Ishikawa (cell line): ENCODE results near the gene KIRREL3.

ENCODE experiments used
- ZBTB7A ChIP-seq: IDR thresholded peaks from 2 replicates; pipeline ENCODE4 v1.6.1; 2012; ENCODE audit warnings: low read depth
- TF ChIP-seq, protein P1 (sequence below): IDR thresholded peaks from 2 replicates; pipeline ENCODE4 v1.6.1; 2012

DNA sequence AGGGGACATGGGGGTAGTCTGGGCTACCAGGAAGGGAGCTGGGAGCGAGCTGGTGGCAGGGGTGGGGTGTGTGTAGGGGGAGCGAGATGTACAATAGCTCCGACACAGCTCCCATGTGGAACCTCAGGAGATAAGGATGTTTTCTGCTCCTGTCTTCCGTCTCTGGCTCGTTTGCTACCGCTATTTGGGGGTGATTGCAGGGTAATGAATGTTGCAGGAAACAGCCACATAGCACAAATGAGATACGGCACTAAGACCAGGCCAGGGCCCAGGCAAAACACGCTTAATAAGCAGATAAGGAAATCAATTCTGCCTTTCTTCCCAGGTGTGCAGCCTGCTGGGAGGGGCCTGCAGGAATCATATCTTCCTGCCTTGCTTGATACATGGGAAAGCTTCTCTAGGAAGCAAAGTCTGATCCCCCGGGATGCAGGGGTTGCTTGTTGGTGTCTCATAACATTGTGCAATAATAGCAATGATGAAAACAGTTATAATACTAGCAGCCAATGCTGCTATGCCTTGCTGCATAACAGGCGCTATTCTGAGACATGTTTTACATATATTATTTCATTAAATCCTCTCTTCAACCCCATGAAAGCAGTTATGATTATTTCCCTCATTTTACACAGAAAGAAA lies 486.4 kb downstream of the KIRREL3 start:
- TF ChIP-seq, protein P1, sequence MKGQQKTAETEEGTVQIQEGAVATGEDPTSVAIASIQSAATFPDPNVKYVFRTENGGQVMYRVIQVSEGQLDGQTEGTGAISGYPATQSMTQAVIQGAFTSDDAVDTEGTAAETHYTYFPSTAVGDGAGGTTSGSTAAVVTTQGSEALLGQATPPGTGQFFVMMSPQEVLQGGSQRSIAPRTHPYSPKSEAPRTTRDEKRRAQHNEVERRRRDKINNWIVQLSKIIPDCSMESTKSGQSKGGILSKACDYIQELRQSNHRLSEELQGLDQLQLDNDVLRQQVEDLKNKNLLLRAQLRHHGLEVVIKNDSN, result no peak
- no peak for TF ChIP-seq ZBTB7A
